Heart left ventricle (tissue), 13 donors: ENCODE measurements around the gene CIAO1.

Source experiments
- CTCF ChIP-seq, 12 donors: fragments of 200-600 bp; sonication (generic) in 4 of 12; IDR thresholded peaks; one replicate each; pipeline versions ENCODE4 v1.5.0 to v1.8.0; 2018 to 2022; ENCODE audit warnings: antibody characterized with exemption in 12 of 12, mild to moderate bottlenecking in 5 of 12
- POLR2A ChIP-seq, 2 donors: fragments of 450-650 bp; IDR thresholded peaks; one replicate each; pipeline ENCODE4 v1.6.1; 2017; ENCODE audit warnings: antibody characterized with exemption in 2 of 2, mild to moderate bottlenecking in 2 of 2, moderate library complexity in 2 of 2
- donor health status: ischemic (EF 13 %, LVEDD 7.1; RV severe dilation, severe dysfunction).
- donor health status: DM: no; HTN: yes; CAD: no.
- donor health status: DM: no; HTN: no; CAD: no.
- donor health status: ischemic (EF 25% LVEDD 6.9; RV normal size, moderate dysfunction).
- donor health status: ischemic (EF 25% LVEDD 5.7; RV mildly dilated, moderate dysfunction).
- donor health status: ischemic (EF 35%, LVEDD 5.7; RV mildly dilated, moderate dysfunction).
- donor health status: nonischemic (EF 11% LVEDD 7.7; RV severe dilation, severe dysfunction).
- donor health status: DM: yes; HTN: yes; CAD: no.
- donor health status: PGD.
- donor health status: ischemic (EF 29% LVEDD 5.4; RV normal size, mild dysfunction).
- donor health status: nonischemic (EF 23%, LVEDD 6.1; RV moderate dilation, normal function).

GRCh38 chr2:96305979-96306308 is 39.9 kb downstream of the CIAO1 start:
- TF ChIP-seq CTCF (IDR thresholded peaks at IDR 0.05) (no peak), POLR2A (IDR thresholded peaks at IDR 0.05) (no peak)
